GM19324 (cell line): Measurements from ENCODE around the gene CDC42EP1.
"Not testable (repeated sequence)": the region's sequence is repeated elsewhere in the genome, so short reads cannot be mapped to it uniquely, and the experiment has no call there.

Source experiments
- ATAC-seq: cut with Tn5 transposase; IDR thresholded peaks from one replicate; pipeline ENCODE4 v1.9.1; 2021; ENCODE audit warnings: mild to moderate bottlenecking, moderate library complexity; ENCODE audit not compliant: unreplicated experiment, low FRiP score

CDC42EP1 gene

DNA sequence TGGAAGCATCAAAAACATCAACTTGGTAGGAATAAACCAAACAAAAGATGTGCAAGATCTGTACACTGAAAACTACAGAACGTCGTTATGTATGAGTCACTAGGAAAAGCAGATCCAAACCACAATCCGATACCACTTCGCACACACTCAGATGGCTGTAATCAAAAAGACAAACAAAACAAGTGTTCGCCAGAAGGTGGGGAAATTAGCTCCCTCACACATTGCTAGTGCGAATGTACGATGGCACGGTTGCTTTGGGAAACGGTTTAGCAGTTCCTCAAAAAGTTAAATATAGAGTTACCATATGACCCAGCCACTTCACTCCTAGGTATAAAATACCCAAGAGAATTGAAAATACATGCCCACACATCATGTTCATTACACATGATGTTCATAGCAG, 26.3 kb upstream of the CDC42EP1 start:
- no peak for ATAC-seq

DNA sequence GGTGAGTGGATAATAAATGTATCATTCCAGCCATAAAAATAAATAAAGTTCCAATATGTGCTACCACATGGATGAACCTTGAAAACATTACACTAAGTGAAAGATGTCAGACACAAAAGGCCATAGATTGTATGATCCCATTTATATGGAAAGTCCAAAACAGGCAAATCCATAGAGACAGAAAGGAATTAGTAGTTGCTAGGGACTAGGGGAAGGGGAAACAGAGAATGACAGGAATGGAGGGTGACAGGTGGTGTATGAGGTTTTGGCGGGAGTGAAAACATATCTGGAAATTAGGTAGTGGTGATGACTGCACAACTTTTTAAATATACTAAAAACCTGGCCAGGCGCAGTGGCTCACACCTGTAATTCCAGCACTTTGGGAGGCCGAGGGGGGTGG, 25.8 kb upstream of the CDC42EP1 start:
- no peak for ATAC-seq

DNA sequence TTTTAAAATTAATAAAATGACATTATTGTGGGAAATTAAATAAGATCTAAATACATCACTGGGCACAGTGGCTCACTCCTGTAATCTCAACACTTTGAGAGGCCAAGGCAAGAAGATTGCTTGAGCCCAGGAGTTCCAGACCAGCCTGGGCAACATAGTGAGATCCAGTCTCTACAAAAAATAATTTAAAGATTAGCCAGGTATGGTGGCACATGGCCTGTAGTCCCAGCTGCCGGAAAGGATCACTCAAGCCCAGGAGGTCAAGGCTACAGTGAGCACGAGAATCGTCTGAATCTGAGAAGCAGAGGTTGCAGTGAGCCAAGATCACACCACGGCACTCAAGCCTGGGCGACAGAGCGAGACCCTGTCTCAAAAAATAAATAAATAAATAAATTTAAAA, 25.1 kb upstream of the CDC42EP1 start:
- no peak for ATAC-seq

GRCh38 chr22:37538590-37539357, 21.5 kb upstream of the CDC42EP1 start:
- peak; percentile 80 for ATAC-seq

- not testable (repeated sequence) for ATAC-seq
These were observed 20.5 kb upstream of the CDC42EP1 start for GRCh38 chr22:37539790-37540189.

- ATAC-seq = not testable (repeated sequence)
These were observed 17.9 kb upstream of the CDC42EP1 start for GRCh38 chr22:37542416-37542815.

GRCh38 chr22:37542959-37543358, 17.3 kb upstream of the CDC42EP1 start:
- ATAC-seq = no peak

- no peak for ATAC-seq
These were observed 15.2 kb upstream of the CDC42EP1 start for GRCh38 chr22:37544955-37545702.

GRCh38 chr22:37545703-37546436, 14.4 kb upstream of the CDC42EP1 start:
- no peak for ATAC-seq

DNA sequence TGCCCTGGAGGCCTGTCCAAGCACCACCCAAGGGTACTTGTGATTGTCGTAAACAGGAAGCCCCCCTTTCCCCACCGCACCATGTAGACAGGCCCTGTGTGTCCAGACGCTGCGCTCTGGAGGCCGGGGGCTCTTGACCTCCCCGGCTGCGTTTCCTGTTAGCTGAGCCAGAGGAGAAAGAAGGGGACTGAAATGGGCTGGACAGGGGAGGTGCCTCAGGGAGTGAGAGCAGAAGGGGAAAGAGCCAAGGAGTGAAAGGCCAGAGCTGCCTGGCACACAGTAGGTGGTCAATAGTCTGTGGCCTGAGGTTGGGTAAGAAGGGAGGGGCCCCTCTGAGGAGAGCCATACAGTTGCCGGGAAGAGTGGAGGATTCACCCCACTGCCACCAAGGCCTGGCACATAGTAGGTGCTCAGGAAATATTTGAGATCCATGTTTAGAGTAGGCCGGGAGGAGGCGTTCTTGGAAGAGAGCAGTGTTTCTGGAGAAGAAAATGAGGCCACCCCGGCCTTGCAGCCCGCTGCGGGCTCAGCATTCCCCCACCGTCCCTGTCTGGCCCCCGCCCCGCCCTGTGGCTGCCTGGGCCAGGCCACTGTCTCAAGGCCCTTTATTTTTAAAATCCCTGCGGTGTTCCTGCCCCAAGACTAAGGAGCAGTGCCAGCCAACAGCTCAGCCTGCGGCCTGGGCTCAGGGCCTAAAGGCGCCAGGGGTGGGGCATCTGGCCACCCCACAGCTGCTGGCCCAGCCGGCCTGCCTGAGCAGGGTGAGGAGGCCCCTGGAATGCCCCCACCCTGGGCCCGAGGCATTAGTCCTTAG, 13.6 kb upstream of the CDC42EP1 start:
- ATAC-seq = no peak

DNA sequence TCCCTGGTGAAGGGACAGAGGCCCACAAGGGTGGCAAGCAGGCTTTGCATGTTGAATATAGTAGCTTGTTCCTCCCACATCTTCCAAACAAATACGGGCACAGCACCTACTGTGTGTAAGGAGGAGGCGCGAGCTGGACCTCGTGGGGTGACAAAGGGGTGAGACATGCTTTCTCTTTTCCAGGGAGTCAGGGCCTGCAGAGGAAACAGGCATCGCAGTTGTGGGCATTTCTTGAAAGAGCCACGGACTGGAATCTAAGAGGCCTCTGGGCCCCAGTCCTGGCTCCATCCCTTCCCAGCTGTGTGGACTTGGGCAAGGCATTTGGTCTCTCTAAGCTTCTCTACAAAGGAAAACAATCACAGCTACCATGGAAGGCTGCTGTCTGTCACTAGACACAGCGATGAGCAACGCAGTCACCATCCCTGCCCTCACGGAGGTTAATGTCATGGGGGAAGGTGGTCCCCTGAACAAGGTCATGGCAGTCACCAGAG, 13.0 kb upstream of the CDC42EP1 start:
- ATAC-seq = no peak

DNA sequence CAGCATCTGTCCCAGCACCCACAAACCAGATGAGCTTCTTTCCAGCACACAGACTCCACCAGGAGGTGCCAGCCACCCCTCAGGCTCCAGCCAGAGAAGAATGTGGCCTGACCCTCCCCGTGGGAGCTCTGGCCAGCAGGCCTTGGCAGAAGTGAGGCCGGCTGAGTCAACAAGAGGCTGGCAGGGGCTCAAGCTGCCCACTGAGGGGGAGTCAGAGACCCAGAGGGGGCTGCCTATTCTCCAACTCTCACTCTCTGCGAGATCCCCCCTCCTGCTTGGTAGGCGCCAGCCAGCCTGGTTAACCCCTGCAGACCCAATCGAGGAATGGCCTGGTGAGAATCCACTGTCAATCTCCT, 10.6 kb upstream of the CDC42EP1 start:
- no peak for ATAC-seq

DNA sequence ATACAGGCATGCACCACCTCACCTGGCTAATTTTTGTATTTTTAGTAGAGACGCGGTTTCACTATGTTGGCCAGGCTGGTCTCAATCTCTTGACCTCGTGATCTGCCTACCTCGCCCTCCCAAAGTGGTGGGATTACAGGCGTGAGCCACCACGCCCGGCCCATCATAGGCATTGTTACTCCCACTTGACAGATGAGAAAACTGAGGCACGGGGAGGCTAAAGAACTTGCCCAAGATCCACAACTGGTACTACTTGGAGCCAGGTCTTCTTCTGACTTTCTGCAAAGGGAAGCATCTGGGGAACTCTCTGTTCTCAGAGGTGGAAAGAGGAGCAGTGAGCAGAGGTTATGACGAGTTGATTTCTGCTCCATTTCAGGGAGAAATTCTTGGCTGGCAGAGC, 9.4 kb upstream of the CDC42EP1 start:
- ATAC-seq = not testable (repeated sequence)

DNA sequence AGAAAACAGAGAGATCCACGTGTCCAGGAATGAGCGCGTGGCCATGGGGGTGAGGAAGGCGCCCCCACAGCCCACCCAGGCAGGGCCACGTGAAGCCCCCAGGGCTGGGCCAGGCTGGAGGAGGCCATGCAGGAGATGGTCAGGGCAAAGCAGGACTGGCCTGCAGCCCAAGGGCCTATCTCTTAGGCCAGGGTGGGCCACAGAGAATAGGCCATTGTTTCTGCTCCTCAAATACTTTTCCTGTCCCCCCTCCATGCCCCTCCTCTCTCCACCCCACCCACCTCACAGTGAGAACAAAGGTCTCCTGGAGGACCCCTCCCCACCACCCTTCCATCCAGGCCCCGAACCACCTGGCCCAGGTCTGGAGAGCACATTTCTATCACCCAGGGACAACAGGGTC, 8.3 kb upstream of the CDC42EP1 start:
- no peak for ATAC-seq

DNA sequence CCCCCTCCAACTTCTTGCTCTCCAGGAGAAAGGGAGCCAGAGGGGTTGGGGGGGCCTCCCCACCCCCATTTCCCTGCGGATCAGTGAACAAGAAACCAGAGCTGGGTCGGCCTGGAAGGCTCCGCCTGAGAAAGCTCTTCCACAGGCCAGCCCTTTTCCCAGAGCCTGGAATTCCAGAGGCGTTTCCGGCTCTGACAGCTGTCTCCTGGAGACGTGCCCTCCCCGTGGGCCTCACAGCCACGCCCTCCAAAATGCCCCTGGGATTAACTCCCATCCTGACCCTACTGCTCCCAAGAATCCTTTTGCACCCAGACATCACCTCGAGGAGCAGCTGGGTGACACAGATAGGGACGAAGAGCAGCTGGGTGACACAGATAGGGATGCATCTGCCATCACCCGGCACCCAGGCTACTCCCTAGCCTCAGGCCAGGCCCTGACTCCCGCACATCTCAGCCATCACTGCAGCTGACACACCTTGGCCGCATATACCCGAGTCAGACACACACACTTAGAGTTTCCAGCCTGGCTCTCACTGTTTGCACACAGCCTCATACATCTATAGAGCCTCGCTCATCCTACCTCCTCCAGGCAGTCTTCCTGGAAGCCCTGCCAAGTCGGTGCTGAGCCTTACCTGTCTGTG, 7.6 kb upstream of the CDC42EP1 start:
- ATAC-seq = no peak

DNA sequence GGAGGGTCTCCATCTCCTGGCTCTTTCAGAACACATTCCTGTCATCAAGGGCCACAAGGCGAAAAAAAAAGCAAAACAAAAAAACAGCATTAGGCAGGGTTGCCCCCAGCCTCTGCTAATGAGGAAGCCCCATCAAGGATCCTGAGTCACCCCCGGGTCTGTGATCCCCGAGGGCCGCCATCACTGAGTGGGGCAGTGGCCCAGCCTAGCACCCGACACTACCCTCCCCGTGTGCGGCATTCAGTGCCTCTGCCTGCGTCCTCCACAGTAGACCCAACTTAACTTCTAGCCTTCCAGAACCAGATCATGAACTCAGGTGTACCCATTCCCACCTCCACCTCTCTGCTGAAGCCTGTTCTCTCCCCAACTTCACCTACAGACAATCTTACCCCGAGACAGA, 6.6 kb upstream of the CDC42EP1 start:
- ATAC-seq = no peak

- ATAC-seq = no peak
These were observed 5.3 kb upstream of the CDC42EP1 start for GRCh38 chr22:37555029-37555428.

DNA sequence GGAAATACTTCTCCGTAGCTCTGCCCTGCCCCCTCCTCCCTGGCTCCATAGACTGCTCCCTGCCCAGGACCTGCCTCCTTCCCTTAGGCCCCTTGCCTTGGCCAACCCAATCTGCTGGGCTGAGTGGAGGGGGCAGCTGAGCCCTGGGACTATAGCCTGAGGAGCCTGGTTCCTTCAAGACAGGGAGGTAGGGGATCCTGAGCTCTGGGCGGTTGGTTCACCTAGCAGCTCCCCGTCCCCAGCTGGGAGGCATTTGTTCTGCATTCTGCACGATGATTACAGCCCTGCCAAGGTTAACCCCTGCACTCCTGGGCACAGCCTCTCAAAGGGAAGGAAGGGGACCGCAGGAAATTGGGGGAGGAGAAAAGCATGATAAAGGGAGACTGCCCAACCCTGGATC, 3.6 kb upstream of the CDC42EP1 start:
- no peak for ATAC-seq

- ATAC-seq = no peak
These were observed 2.8 kb upstream of the CDC42EP1 start for GRCh38 chr22:37557321-37558001.
